H9 (cell line): ENCODE results near the gene NUDT8. TPM values are rescaled to one million over a fixed set of nuclear protein-coding genes. Genes with fewer than 3 reads are reported as not detected.

Experiments
- DNase-seq: peaks from one replicate; pipeline ENCODE4 v3.0.0-alpha.2; 2017
- H2AFZ ChIP-seq: one replicate; pipeline ENCODE4 v1.6.1; 2013; ENCODE audit warnings: mild to moderate bottlenecking, low read length, control low read depth, moderate library complexity
- H2AK5ac ChIP-seq: 2 replicates; pipeline ENCODE4 v1.6.1; 2013; ENCODE audit warnings: low read length, control low read depth, mixed read lengths; ENCODE audit not compliant: insufficient read length
- H2BK120ac ChIP-seq: one replicate; pipeline ENCODE4 v1.6.1; 2013; ENCODE audit warnings: low read depth, mild to moderate bottlenecking, low read length, control low read depth, inconsistent platforms; ENCODE audit not compliant: poor library complexity, severe bottlenecking
- H2BK12ac ChIP-seq: 2 replicates; pipeline ENCODE4 v1.6.1; 2013; ENCODE audit warnings: low read length, control low read depth, mixed read lengths, low read depth; ENCODE audit not compliant: insufficient read length
- H2BK15ac ChIP-seq: 2 replicates; pipeline ENCODE4 v1.6.1; 2013; ENCODE audit warnings: low read depth, low read length, control low read depth
- H2BK20ac ChIP-seq: one replicate; pipeline ENCODE4 v1.6.1; 2013; ENCODE audit warnings: low read depth, mild to moderate bottlenecking, low read length, control low read depth, inconsistent platforms; ENCODE audit not compliant: poor library complexity, severe bottlenecking
- H2BK5ac ChIP-seq: 2 replicates; pipeline ENCODE4 v1.6.1; 2013; ENCODE audit warnings: low read length, control low read depth, mixed read lengths; ENCODE audit not compliant: insufficient read length
- H3K14ac ChIP-seq: 2 replicates; pipeline ENCODE4 v1.6.1; 2013; ENCODE audit warnings: low read length, control low read depth; ENCODE audit not compliant: insufficient read depth
- H3K18ac ChIP-seq: 2 replicates; pipeline ENCODE4 v1.6.1; 2013; ENCODE audit warnings: low read depth, mild to moderate bottlenecking, mixed read lengths, low read length, control low read depth; ENCODE audit not compliant: insufficient read length
- H3K23ac ChIP-seq: 2 replicates; pipeline ENCODE4 v1.6.1; 2013; ENCODE audit warnings: low read length, control low read depth, mixed read lengths, low read depth; ENCODE audit not compliant: insufficient read length
- H3K23me2 ChIP-seq: 2 replicates; pipeline ENCODE4 v1.6.1; 2013; ENCODE audit warnings: low read depth, mild to moderate bottlenecking, mixed read lengths, low read length, control low read depth; ENCODE audit not compliant: insufficient read length, poor library complexity, severe bottlenecking
- H3K27ac ChIP-seq: 2 replicates; pipeline ENCODE4 v1.5.1; 2013; ENCODE audit warnings: low read length, control low read depth, mixed read lengths, low read depth; ENCODE audit not compliant: insufficient read length
- H3K27me3 ChIP-seq: 2 replicates; pipeline ENCODE4 v1.6.1; 2013; ENCODE audit warnings: low read length, control low read depth, inconsistent platforms; ENCODE audit not compliant: insufficient read depth
- H3K4ac ChIP-seq: 2 replicates; pipeline ENCODE4 v1.6.1; 2013; ENCODE audit warnings: low read depth, mild to moderate bottlenecking, control low read depth, inconsistent platforms, low read length, moderate library complexity
- H3K4me1 ChIP-seq: 2 replicates; pipeline ENCODE4 v1.6.1; 2013; ENCODE audit warnings: low read length, control low read depth, inconsistent platforms; ENCODE audit not compliant: insufficient read depth
- H3K4me2 ChIP-seq: 2 replicates; pipeline ENCODE4 v1.6.1; 2013; ENCODE audit warnings: low read length, control low read depth, mixed read lengths; ENCODE audit not compliant: insufficient read length, insufficient read depth
- H3K56ac ChIP-seq: 2 replicates; pipeline ENCODE4 v1.6.1; 2013; ENCODE audit warnings: low read depth, mild to moderate bottlenecking, mixed read lengths, low read length, control low read depth; ENCODE audit not compliant: insufficient read length
- H3K79me1 ChIP-seq: 2 replicates; pipeline ENCODE4 v1.6.1; 2013; ENCODE audit warnings: low read depth, mild to moderate bottlenecking, moderate library complexity, low read length, control low read depth, inconsistent platforms; ENCODE audit not compliant: insufficient read depth, poor library complexity, severe bottlenecking
- H3K79me2 ChIP-seq: 2 replicates; pipeline ENCODE4 v1.6.1; 2013; ENCODE audit warnings: low read length, control low read depth, inconsistent platforms; ENCODE audit not compliant: insufficient read depth
- H3K9ac ChIP-seq: 2 replicates; pipeline ENCODE4 v1.6.1; 2013; ENCODE audit warnings: low read length, control low read depth, mixed read lengths; ENCODE audit not compliant: insufficient read length; ENCODE audit errors: extremely low read depth
- H3K9me3 ChIP-seq: one replicate; pipeline ENCODE4 v1.6.1; 2013; ENCODE audit warnings: low read depth, low read length, inconsistent platforms; ENCODE audit not compliant: control insufficient read depth
- H3T11ph ChIP-seq: one replicate; pipeline ENCODE4 v1.6.1; 2013; ENCODE audit warnings: mild to moderate bottlenecking, low read length, control low read depth, inconsistent platforms
- H4K20me1 ChIP-seq: one replicate; pipeline ENCODE4 v1.6.1; 2013; ENCODE audit not compliant: control insufficient read depth, insufficient read length, insufficient read depth
- H4K5ac ChIP-seq: 2 replicates; pipeline ENCODE4 v1.6.1; 2013; ENCODE audit warnings: low read depth, mild to moderate bottlenecking, mixed read lengths, low read length, control low read depth; ENCODE audit not compliant: insufficient read length
- H4K8ac ChIP-seq: replicated peaks from 2 replicates; pipeline ENCODE4 v1.6.1; 2013; ENCODE audit warnings: low read length, control low read depth, mixed read lengths, low read depth; ENCODE audit not compliant: insufficient read length
- H4K91ac ChIP-seq: 2 replicates; pipeline ENCODE4 v1.6.1; 2013; ENCODE audit warnings: low read depth, mild to moderate bottlenecking, moderate library complexity, mixed read lengths, low read length, control low read depth; ENCODE audit not compliant: insufficient read length
- H3K27ac Mint-ChIP-seq, 3 experiments: 2 replicates in 2 of 3; 3 replicates in 1 of 3; pipeline ENCODE4 v1.8.0; 2020 to 2021; ENCODE audit warnings: mixed read lengths in 3 of 3, mild to moderate bottlenecking in 1 of 3, moderate library complexity in 1 of 3
- H3K27me3 Mint-ChIP-seq: 2 replicates; pipeline ENCODE4 v1.8.0; 2021; ENCODE audit warnings: low read depth, mild to moderate bottlenecking, moderate library complexity, mixed read lengths
- H3K36me3 Mint-ChIP-seq, 3 experiments: 2 replicates in 2 of 3; 3 replicates in 1 of 3; pipeline ENCODE4 v1.8.0; 2020 to 2021; ENCODE audit warnings: low read depth in 3 of 3, mixed read lengths in 3 of 3; ENCODE audit not compliant: insufficient read depth in 1 of 3
- H3K4me1 Mint-ChIP-seq, 2 experiments: 2 replicates each; pipeline ENCODE4 v1.8.0; 2020; ENCODE audit warnings: mixed read lengths in 2 of 2
- H3K4me3 Mint-ChIP-seq, 2 experiments: 2 replicates in 1 of 2; 3 replicates in 1 of 2; pipeline ENCODE4 v1.8.0; 2020 to 2021; ENCODE audit warnings: mild to moderate bottlenecking in 2 of 2, mixed read lengths in 2 of 2, moderate library complexity in 1 of 2
- H3K9me3 Mint-ChIP-seq, 2 experiments: 2 replicates in 1 of 2; 3 replicates in 1 of 2; pipeline ENCODE4 v1.8.0; 2020; ENCODE audit warnings: mild to moderate bottlenecking in 2 of 2, mixed read lengths in 2 of 2, moderate library complexity in 1 of 2
- CTCF ChIP-seq: fragments of 200-600 bp; sonication (generic); conservative IDR thresholded peaks from 3 replicates; pipeline ENCODE4 v1.8.0; 2021; ENCODE audit warnings: antibody characterized with exemption, mild to moderate bottlenecking
- WGBS: extraction: QIAGEN DNeasy Blood & Tissue Kit; methylation state at CpG from one replicate; pipeline ENCODE4 v1.1.7; 2013; ENCODE audit warnings: missing lambda C conversion rate, low lambda C conversion rate, mixed read lengths; ENCODE audit not compliant: insufficient read length; ENCODE audit errors: extremely low coverage; 5-methylcytosine and 5-hydroxymethylcytosine counted together
- total RNA-seq: library from RNA; stranded (reverse); gene quantifications from 2 replicates; pipeline ENCODE4 v1.2.1, GENCODE V29; 2021

NUDT8 gene
- total RNA-seq, 1 experiment from 2014 or later = 6.5 TPM

GRCh38 chr11:67652965-67653845, 23.5 kb upstream of the NUDT8 start:
- Histone ChIP-seq H2AK5ac (no peak overlapping the region), H2BK12ac (no peak overlapping the region), H2BK120ac (no peak overlapping the region), H4K91ac (no peak overlapping the region), H3K23me2 (no peaks in the 10 kb centered on the region), H3K79me1 (no peaks in the 10 kb centered on the region), H3K27ac (no peak overlapping the region), H3K4me2 (no peak overlapping the region), H3K4ac (no peak overlapping the region), H4K5ac (no peak overlapping the region), H3K9ac (no peak overlapping the region), H3K56ac (no peak overlapping the region), H2BK15ac (no peak overlapping the region), H3K4me1 (no peaks in the 10 kb centered on the region), H2BK5ac (no peak overlapping the region), H2AFZ (no peak overlapping the region), H4K8ac (no peak overlapping the region), H3K23ac (no peak overlapping the region), H3K18ac (no peak overlapping the region), H3K14ac (no peak overlapping the region), H3K9me3 (peaks cover 16% of the 10 kb centered on the region), H3T11ph (no peak overlapping the region), H3K79me2 (no peaks in the 10 kb centered on the region), H2BK20ac (no peak overlapping the region), H4K20me1 (no peaks in the 10 kb centered on the region), H3K27me3 (no peaks in the 10 kb centered on the region)
- WGBS = no CpG with 5 or more reads among the region's 15 CpGs
- no peak for TF ChIP-seq CTCF
- DNase-seq = no peak
- Mint-ChIP-seq H3K27me3 (peaks cover 14% of the 10 kb centered on the region), H3K4me3 (no peak overlapping the region; a peak in 1 of 5 replicates), H3K4me1 (peaks cover 3 to 7% of the 10 kb centered on the region in 2 experiments; a peak in 3 of 4 replicates), H3K36me3 (peaks cover 0 to 11% (median 6%) of the 10 kb centered on the region in 3 experiments; a peak in 3 of 7 replicates), H3K27ac (no peak overlapping the region), H3K9me3 (peaks cover 24 to 27% of the 10 kb centered on the region in 2 experiments)
